GM19463 (cell line): ENCODE results near the gene DHX8.

ENCODE experiments used
- ATAC-seq: cut with Tn5 transposase; IDR thresholded peaks from one replicate; pipeline ENCODE4 v1.9.1; 2021; ENCODE audit warnings: mild to moderate bottlenecking, moderate library complexity; ENCODE audit not compliant: unreplicated experiment

The DHX8 gene

DNA sequence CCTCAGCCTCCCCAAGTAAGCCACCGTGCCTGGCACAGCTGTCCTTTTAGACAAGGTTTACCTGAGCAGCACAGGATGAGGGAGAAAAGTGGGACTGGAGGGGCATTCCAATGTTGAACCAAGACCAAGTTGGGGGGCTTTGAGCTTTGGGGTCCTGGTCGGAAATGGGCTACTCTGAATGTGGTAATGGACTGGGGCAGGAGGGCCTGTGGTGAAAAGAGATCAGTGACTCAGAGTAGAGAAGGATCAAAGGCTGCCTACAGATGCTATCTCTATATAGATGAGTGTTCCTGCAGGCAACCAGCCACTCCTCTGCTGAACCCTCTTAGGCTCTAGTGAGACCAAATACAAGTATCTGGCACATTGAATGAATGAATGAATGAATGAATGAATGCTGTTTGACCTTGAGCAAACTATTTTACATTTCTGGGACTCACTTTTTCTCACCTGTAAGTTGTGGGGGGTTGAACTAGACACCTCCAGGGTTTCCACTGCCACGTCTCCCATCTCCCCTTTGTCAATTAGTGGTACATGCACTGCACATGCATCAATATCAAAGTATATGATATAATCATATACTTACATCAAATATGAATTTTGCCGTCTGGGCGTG is 88.7 kb downstream of the DHX8 start:
- ATAC-seq: no peak

DNA sequence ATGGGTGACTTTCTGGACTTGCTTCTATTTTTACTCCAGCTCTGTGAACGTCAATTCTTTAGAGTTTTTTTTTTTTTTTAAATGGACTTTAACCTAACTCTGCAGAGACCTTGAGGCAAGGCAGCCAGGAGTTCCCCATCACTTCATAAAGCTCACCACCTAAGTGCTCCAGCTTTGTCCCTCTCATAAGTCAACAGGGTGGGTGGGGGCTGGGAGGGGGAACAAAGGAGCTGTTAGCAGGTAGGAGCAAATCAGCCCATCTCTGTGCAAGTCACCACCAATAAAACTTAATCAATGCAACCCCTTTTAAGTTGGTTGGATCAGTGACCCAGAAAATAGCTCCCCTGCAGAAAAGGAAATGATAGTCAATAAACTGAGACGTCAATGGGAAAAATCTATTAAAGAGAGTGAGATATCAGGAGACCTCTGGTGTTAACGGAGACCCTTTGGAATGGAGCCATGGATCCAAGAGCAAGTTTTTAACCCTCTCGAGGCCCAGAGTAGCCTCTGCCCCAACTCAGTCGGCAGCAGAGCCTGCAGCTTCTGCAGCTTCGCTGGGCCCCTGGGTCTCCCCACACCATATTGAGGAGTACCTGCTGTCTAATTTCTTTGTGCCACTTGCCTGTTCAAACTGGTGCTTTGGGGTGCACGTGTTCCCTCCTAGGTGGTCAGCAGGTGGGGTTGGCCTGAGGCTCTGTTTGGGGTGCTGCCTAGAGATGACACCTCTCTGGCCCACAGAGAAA is 90.0 kb downstream of the DHX8 start:
- ATAC-seq: no peak

DNA sequence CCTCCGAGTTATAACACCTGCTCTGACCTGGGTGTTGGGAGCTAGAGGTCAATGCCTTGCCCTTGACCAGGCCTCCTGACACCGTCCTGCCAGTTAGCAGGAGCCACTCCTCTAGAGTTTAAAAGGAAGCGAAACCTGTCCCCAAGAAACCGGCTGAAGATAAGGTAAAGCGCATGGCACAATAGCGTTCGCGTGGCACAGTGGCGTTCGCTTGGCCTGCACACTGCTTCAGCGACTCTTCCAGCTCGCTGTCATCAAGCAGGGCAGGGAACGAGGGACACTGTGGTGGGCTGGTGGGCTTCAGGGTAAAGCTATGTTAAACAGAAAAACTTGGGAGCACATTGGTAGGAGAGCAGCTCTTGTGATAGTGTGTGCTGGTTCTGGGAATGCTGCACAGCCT is 90.6 kb downstream of the DHX8 start:
- no peak for ATAC-seq

DNA sequence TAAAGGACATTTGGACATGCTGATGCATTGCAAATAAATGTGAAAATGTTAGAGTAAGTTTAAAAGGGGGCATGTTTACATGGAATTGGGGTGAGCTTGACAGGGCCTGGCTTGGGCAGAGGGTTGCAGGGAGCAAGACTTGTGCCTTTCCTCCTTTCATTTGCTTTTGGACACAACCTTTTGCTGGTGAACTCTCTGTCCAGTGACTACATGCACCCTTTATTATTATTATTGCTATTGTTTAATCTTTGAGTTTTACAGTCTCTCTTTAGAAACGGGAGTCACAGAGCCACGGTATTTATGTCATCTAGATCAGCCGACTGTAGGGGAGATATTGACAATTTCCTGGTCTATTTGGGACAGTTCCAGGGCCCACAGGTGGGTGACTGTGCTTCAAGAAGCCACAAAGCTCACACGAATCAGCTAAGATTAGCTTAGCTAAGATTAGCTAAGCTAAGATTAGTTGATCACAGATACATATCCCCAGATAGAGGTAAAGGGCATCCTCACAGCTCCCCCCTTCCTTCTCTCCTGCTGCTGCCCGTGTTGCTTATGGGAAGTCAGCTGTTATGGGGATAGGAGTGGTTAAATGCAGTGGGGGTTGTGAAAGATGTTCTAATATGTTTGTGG is 91.2 kb downstream of the DHX8 start:
- ATAC-seq: no peak
